Common myeloid progenitor, CD34-positive (primary cell): Measurements from ENCODE around the gene SNX33.

Experiments
- CTCF ChIA-PET: fragments of 350-600 bp; sonication (Branson Sonifier 250); formaldehyde crosslinking; loops from one replicate; lab custom pipeline; 2021; ENCODE audit warnings: antibody characterized with exemption; lab: Charles Lee
- POLR2A ChIA-PET: fragments of 350-600 bp; sonication (Branson Sonifier 250); formaldehyde crosslinking; loops from one replicate; lab custom pipeline; 2021; ENCODE audit warnings: antibody characterized with exemption; lab: Charles Lee
- DNase-seq, 3 donors: peaks; one replicate each; pipeline versions ENCODE4 v3.0.0 to v3.0.0-alpha.2; 2013
- H3K27ac ChIP-seq, 2 experiments: 1 replicate in 1 of 2; 2 replicates in 1 of 2; pipeline ENCODE4 v1.7.0; 2013; ENCODE audit warnings: inconsistent platforms in 2 of 2, low read length in 2 of 2, mild to moderate bottlenecking in 2 of 2, low read depth in 1 of 2, moderate library complexity in 1 of 2; ENCODE audit not compliant: severe bottlenecking in 2 of 2, insufficient read depth in 1 of 2, poor library complexity in 1 of 2
- H3K27me3 ChIP-seq, 5 experiments: replicated peaks in 2 of 5; 1 replicate in 3 of 5; 2 replicates in 2 of 5; pipeline versions ENCODE4 v1.6.1 to v1.7.0; 2013; ENCODE audit warnings: low read length in 4 of 5, mild to moderate bottlenecking in 2 of 5, moderate library complexity in 2 of 5, inconsistent platforms in 1 of 5; ENCODE audit not compliant: insufficient read depth in 5 of 5, control insufficient read depth in 4 of 5
- H3K36me3 ChIP-seq, 4 experiments: 1 replicate in 2 of 4; 2 replicates in 2 of 4; pipeline versions ENCODE4 v1.6.1 to v1.7.0; 2013; ENCODE audit warnings: low read length in 3 of 4, control low read depth in 1 of 4, mild to moderate bottlenecking in 1 of 4; ENCODE audit not compliant: control insufficient read depth in 4 of 4, insufficient read depth in 4 of 4
- H3K4me1 ChIP-seq, 4 experiments: 1 replicate in 3 of 4; 2 replicates in 1 of 4; pipeline versions ENCODE4 v1.6.1 to v1.7.1; 2013; ENCODE audit warnings: low read length in 3 of 4, mild to moderate bottlenecking in 3 of 4, control low read depth in 1 of 4, inconsistent platforms in 1 of 4, moderate library complexity in 1 of 4; ENCODE audit not compliant: control insufficient read depth in 4 of 4, insufficient read depth in 4 of 4; ENCODE audit errors: control extremely low read depth in 1 of 4
- H3K4me3 ChIP-seq, 7 experiments: 1 replicate in 4 of 7; 2 replicates in 3 of 7; pipeline versions ENCODE4 v1.5.1 to v1.7.0; 2013; ENCODE audit warnings: mild to moderate bottlenecking in 7 of 7, low read length in 6 of 7, moderate library complexity in 6 of 7, inconsistent platforms in 2 of 7, low read depth in 2 of 7, control low read depth in 1 of 7; ENCODE audit not compliant: insufficient read depth in 4 of 7, control insufficient read depth in 1 of 7; ENCODE audit errors: extremely low read depth in 1 of 7
- H3K9me3 ChIP-seq, 5 experiments: 1 replicate in 4 of 5; 2 replicates in 1 of 5; pipeline versions ENCODE4 v1.6.1 to v1.7.1; 2013; ENCODE audit warnings: low read length in 4 of 5, mild to moderate bottlenecking in 2 of 5, inconsistent platforms in 1 of 5, low read depth in 1 of 5, moderate library complexity in 1 of 5; ENCODE audit not compliant: control insufficient read depth in 4 of 5, insufficient read depth in 2 of 5; ENCODE audit errors: control extremely low read depth in 1 of 5
- WGBS: methylation state at CpG from one replicate; pipeline ENCODE4 v1.1.5; 2013; ENCODE audit not compliant: insufficient coverage; 5-methylcytosine and 5-hydroxymethylcytosine counted together

Gene SNX33

DNA sequence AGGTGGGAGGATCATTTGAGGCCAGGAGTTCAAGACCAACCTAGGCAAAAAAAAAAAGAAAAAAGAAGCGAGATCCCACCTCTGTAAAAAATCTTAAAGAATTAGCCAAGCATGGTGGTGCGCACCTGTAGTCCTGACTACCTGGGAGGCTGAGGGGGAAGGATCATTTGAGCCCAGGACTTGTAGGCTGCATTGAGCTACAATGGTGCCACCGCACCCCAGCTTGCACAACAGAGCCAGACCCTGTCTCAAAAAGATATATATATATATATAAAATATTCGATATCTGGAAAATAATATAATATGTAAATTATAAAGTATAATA lies 6.6 kb upstream of the SNX33 start:
- POLR2A ChIA-PET, result interaction anchor here (1.4 to 3.5 kb wide), 2 partner anchors 15 to 187 kb away, joined by 4 to 17 read pairs; partner anchors contain the start of gene SNUPN
- Histone ChIP-seq H3K9me3 (no peaks in the 10 kb centered on the region), H3K4me3 (peak overlapping the region in 2 of 7 experiments; percentile 98 to 99), H3K27me3 (peaks cover 0 to 3% (median 0%) of the 10 kb centered on the region in 5 experiments), H3K27ac (peak overlapping the region in 1 of 2 experiments; percentile 86), H3K36me3 (peaks cover 0 to 13% (median 4%) of the 10 kb centered on the region in 4 experiments), H3K4me1 (peaks cover 10 to 37% (median 27%) of the 10 kb centered on the region in 4 experiments)
- 70% methylated on average over 2 of the region's 4 CpGs for WGBS
- CTCF ChIA-PET, result interaction anchor here (0.8 to 5.3 kb wide), 8 partner anchors 14 to 273 kb away, joined by 3 to 31 read pairs (median 4); partner anchors contain the start of genes PTPN9 and SNUPN
- DNase-seq, result peak in 1 of 3 donors; percentile 67

DNA sequence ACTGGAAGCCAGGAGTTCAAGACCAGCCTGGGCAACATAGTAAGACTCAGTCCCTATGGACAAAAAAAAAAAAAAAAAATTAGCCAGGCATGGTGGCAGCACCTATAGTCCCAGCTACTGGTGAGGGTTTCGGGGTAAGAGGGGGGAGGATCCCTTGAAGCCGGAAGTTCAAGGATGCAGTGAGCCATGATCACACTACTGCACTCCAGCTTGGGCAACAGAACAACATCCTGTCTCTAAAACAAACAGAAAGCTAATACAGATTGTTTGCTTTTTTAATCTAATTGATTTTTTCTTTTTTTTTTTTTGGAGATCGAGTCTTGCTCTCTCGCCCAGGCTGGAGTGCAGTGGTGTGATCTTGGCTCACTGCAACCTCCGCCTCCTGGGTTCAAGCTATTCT lies 6.1 kb upstream of the SNX33 start:
- H3K4me3 ChIP-seq, result no peak overlapping the region
- H3K27me3 ChIP-seq, result peaks cover 0 to 6% (median 0%) of the 10 kb centered on the region in 5 experiments
- H3K9me3 ChIP-seq, result no peaks in the 10 kb centered on the region
- peaks cover 0 to 13% (median 4%) of the 10 kb centered on the region in 4 experiments for H3K36me3 ChIP-seq
- peak in 2 of 3 donors; percentile 14 to 27 for DNase-seq
- 100% methylated on average over 1 of the region's 5 CpGs for WGBS
- POLR2A ChIA-PET, result interaction anchor here (3.5 kb wide), 1 partner anchor 15 kb away, joined by 17 read pairs; the partner anchor contains the start of gene SNUPN
- CTCF ChIA-PET, result interaction anchor here (1.0 to 5.3 kb wide), 8 partner anchors 12 to 274 kb away, joined by 3 to 31 read pairs (median 4); partner anchors contain the start of gene SNUPN
- no peak overlapping the region for H3K27ac ChIP-seq
- H3K4me1 ChIP-seq, result peaks cover 10 to 41% (median 28%) of the 10 kb centered on the region in 4 experiments

DNA sequence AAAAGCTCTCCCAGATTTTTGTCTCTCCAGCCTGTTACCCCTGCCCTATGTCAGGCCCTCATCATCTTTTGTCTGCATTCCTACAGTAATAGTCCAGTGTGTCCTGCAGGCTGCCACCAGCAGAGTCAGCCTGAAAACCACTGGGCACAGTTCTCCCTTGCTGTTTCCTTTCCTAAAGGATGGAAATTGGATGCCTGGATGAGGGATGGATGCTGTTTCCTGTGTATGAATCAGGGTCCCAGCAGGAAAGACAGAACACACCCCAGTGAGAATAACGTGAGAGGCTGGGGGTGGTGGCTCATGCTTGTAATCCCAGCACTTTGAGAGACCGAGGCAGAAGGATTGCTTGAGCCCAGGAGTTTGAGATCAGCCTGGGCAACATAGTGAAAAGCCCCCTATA lies 3.3 kb upstream of the SNX33 start:
- ChIA-PET CTCF (interaction anchor here (0.8 kb wide), 1 partner anchor 47 kb away, joined by 3 read pairs; no protein-coding TSS in a partner anchor), POLR2A (interaction anchor here (1.7 kb wide), 1 partner anchor 18 kb away, joined by 3 read pairs; no protein-coding TSS in a partner anchor)
- Histone ChIP-seq H3K4me1 (peaks cover 2 to 31% (median 26%) of the 10 kb centered on the region in 4 experiments), H3K4me3 (no peak overlapping the region), H3K27me3 (peaks cover 0 to 6% (median 0%) of the 10 kb centered on the region in 5 experiments), H3K9me3 (no peaks in the 10 kb centered on the region), H3K36me3 (no peaks in the 10 kb centered on the region), H3K27ac (no peak overlapping the region)
- WGBS, result 100% methylated on average over 2 of the region's 2 CpGs
- no peak for DNase-seq

DNA sequence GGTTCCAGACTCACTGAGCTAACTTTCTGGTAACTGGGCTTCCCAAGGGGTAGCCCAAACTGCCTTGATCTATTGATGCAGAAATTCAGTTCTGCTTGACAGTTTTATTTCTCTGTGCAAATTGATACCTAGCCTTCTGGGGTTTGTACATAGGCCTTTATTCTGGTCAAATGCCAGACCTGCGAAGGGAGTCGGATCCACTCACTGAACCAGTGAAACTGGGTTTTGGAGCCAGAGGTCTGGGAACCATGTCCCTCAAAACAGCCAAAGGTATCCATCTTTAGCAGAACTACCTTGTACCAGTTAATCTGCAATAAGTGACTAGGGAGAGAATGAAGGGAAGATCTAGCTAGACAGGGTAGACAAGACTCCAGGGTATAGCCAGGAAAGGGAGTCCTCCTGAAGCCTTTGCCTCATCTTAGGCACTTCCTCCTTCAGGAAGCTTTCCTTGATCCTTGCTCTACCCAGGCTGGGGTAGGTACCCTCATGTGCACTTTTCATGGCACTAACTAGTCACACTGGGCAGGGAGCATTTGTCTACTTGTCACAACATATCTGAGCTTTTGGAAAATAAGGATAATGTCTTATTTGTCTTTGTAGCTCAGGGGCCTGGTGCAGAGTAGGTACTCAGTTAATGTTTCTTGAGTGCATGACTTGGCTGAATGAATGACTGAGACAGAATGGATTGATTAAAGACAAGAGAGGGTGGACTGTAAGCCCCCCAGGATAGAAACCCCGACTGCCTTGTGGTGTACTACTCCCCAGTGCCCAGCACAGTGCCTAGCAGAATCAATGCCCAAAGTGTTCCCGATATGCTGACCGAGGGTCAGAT lies 1.4 kb upstream of the SNX33 start:
- peaks cover 0 to 5% (median 0%) of the 10 kb centered on the region in 4 experiments for H3K36me3 ChIP-seq
- H3K27me3 ChIP-seq, result peaks cover 0 to 6% (median 0%) of the 10 kb centered on the region in 5 experiments
- 53% methylated on average over 5 of the region's 5 CpGs for WGBS
- ChIA-PET POLR2A (interaction anchor here (1.6 to 1.7 kb wide), 2 partner anchors 20 to 138 kb away, joined by 3 to 7 read pairs; no protein-coding TSS in a partner anchor), CTCF (interaction anchor here (1.0 to 1.8 kb wide), 3 partner anchors 36 to 134 kb away, joined by 3 to 5 read pairs (median 3); no protein-coding TSS in a partner anchor)
- H3K4me3 ChIP-seq, result peak overlapping the region; percentile 57 to 93 (median 76)
- H3K9me3 ChIP-seq, result no peaks in the 10 kb centered on the region
- peaks cover 0 to 24% (median 22%) of the 10 kb centered on the region in 4 experiments for H3K4me1 ChIP-seq
- no peak overlapping the region for H3K27ac ChIP-seq
- DNase-seq, result no peak

DNA sequence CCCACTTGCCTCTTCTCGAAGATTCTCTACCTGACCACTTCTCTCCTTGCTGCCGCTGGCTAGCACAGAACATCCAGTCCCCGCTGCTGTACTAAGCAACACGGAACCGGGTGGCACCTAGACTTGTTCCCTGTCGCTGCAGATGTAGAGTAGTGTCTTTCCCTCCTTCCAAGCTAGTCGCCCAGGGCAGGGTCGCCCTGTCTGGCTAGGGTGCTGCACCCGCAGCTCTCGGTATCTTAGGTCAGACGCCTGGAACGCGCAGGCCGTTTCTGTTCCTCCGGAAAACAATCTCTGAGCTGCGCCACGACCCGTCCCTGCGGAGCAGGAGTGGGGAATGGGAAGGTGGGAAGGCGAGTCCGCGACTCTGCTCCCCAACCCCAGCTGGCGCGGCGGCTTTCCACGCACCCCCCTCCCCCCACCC lies 758 bp upstream of the SNX33 start:
- H3K27me3 ChIP-seq, result peaks cover 0 to 6% (median 0%) of the 10 kb centered on the region in 5 experiments
- no peaks in the 10 kb centered on the region for H3K9me3 ChIP-seq
- WGBS, result 2% methylated on average over 16 of the region's 26 CpGs
- H3K36me3 ChIP-seq, result peaks cover 0 to 5% (median 0%) of the 10 kb centered on the region in 4 experiments
- peak overlapping the region; percentile 57 to 93 (median 76) for H3K4me3 ChIP-seq
- ChIA-PET POLR2A (interaction anchor here (0.5 to 1.6 kb wide), 2 partner anchors 78 to 138 kb away, joined by 3 to 7 read pairs; no protein-coding TSS in a partner anchor), CTCF (interaction anchor here (1.0 to 1.8 kb wide), 8 partner anchors 34 to 195 kb away, joined by 3 to 6 read pairs (median 3); no protein-coding TSS in a partner anchor)
- DNase-seq, result peak in 2 of 3 donors; percentile 29 to 41
- H3K4me1 ChIP-seq, result peaks cover 0 to 30% (median 28%) of the 10 kb centered on the region in 4 experiments
- H3K27ac ChIP-seq, result peak overlapping the region in 1 of 2 experiments; percentile 43

DNA sequence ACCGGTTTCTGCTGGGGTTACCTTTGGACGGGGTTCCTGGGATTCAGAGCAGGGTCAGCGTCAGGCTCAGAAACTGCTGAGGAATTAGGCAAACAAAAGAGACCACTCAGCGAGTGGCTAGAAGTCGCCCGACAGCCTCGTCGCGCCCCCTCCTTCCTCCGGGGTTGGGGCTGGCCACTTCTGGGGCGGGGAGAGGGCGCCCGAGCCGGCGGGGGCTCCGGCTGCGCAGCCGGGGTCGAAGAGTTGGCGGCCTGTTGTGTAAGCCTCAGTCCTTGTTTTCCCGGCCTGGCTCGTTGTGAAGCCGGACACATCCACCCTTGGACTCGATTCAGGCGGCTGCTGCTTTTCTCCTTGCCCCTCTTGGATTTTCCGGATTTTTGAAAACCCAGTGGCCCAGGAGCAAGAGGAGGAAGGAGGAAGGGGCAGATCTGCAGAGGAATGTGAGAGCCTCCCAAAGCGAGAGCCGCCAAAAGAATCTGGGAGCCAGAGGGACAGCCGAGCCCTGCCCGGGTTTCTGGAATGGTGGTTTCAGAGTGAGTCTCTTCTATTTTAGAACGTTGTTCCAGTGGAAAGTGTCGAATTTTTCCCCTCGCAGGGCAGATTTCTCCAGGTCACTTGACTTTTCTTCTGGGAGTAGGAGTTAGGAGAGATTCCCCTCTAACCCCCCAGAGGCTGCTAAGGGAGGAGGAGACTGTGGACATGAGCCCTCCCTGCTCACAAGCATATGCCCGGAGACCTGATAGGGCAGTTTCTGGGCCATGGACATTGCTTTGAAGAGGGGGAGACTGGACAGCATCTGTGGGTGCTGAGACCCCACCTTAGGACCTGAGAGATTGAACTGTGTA lies 666 bp downstream of the SNX33 start:
- peaks cover 0 to 5% (median 0%) of the 10 kb centered on the region in 4 experiments for H3K36me3 ChIP-seq
- peaks cover 0 to 6% (median 0%) of the 10 kb centered on the region in 5 experiments for H3K27me3 ChIP-seq
- DNase-seq, result no peak
- H3K4me3 ChIP-seq, result peak overlapping the region; percentile 57 to 93 (median 76)
- ChIA-PET POLR2A (interaction anchor here (1.6 kb wide), 1 partner anchor 140 kb away, joined by 7 read pairs; no protein-coding TSS in a partner anchor), CTCF (interaction anchor here (0.7 to 1.8 kb wide), 10 partner anchors 18 to 196 kb away, joined by 3 to 6 read pairs (median 3); partner anchors contain the start of gene PTPN9)
- WGBS, result 20% methylated on average over 27 of the region's 34 CpGs
- peak overlapping the region in 1 of 2 experiments; percentile 70 for H3K27ac ChIP-seq
- H3K4me1 ChIP-seq, result peaks cover 0 to 34% (median 30%) of the 10 kb centered on the region in 4 experiments
- H3K9me3 ChIP-seq, result no peaks in the 10 kb centered on the region
